ENCODE results near the gene MED20. TPM values are rescaled to one million over a fixed set of nuclear protein-coding genes. Genes with fewer than 3 reads are reported as not detected.

Gene MED20
- total and polyA plus RNA-seq, 10 of the 15 experiments (the other 5 are each of a cell fraction or from before 2014, with no cell fraction given) = 13.4 to 24.8 (median 17.9) TPM

DNA sequence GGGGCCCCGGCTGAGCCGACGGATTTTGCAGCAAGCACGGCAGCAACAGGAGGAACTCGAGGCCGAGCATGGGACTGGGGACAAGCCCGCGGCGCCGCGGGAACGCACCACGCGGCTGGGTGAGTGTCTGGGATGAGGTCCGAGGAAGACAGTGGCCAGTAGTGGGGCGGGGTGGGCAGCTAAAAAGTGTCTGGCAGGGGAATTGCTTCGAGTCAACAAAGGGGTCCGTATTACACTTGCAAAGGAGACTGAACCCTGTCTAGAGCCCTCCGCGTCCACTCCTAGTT, 716 bp upstream of the MED20 start:
- FAIRE-seq (no peak), ATAC-seq (peak; percentile 39), DNase-seq (ENCODE audit: low read depth, low spot score) (no peak)
- peaks cover 49% of the 10 kb centered on the region for H3K79me2 ChIP-seq (ENCODE audit: control insufficient read depth, insufficient read depth, low read length)
- ChIA-PET CTCF (interaction anchor here (0.8 to 8.3 kb wide), 26 partner anchors 8 to 642 kb away, joined by 3 to 137 read pairs (median 5); partner anchors contain the start of genes CCND3, MRPS10, TAF8 and TOMM6), POLR2A (interaction anchor here (0.5 to 2.5 kb wide), 13 partner anchors 9 to 296 kb away, joined by 3 to 9 read pairs (median 4); partner anchors contain the start of gene MRPS10), SMC1A (ENCODE audit: uncharacterized antibody, unreplicated experiment) (interaction anchor here (0.9 to 2.7 kb wide), 15 partner anchors 9 to 295 kb away, joined by 3 to 23 read pairs (median 5); partner anchors contain the start of genes MRPS10, TOMM6 and USP49), RAD21 (ENCODE audit: unreplicated experiment) (interaction anchor here (0.7 to 2.8 kb wide), 19 partner anchors 15 to 295 kb away, joined by 3 to 23 read pairs (median 5); partner anchors contain the start of genes TAF8, TOMM6 and USP49)
- H3K9me3 ChIP-seq (replicated peaks; ENCODE audit: control insufficient read depth, insufficient read depth, low read length) = no peaks in the 10 kb centered on the region
- peak overlapping the region; percentile 95 for H3K27ac ChIP-seq (ENCODE audit: control insufficient read depth, insufficient read depth)
- H4K20me1 ChIP-seq (ENCODE audit: control insufficient read depth, insufficient read depth) = no peaks in the 10 kb centered on the region
- peak overlapping the region; percentile 66 for H2AFZ ChIP-seq (ENCODE audit: control insufficient read depth, low read depth, low read length)
- peak overlapping the region; percentile 78 for H3K4me2 ChIP-seq (ENCODE audit: control insufficient read depth, insufficient read depth)
- H3K9ac ChIP-seq (ENCODE audit: control insufficient read depth, insufficient read depth, low read length) = peak overlapping the region; percentile 83
- peaks cover 4% of the 10 kb centered on the region; the same call in 1 of the 2 replicates for H3K4me1 ChIP-seq (ENCODE audit: control insufficient read depth, insufficient read depth, low read length)
- H3K36me3 ChIP-seq (ENCODE audit: control insufficient read depth in 2 of 2, insufficient read depth in 2 of 2, low read length in 1 of 2) = peaks cover 0 to 2% of the 10 kb centered on the region in 2 experiments; a peak in 1 of 4 replicates
- TF ChIP-seq, protein P1, sequence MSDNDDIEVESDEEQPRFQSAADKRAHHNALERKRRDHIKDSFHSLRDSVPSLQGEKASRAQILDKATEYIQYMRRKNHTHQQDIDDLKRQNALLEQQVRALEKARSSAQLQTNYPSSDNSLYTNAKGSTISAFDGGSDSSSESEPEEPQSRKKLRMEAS (IDR thresholded peaks at IDR 0.05; ENCODE audit: low read depth, low read length) = no peak
- 0 out of 2 replicates have a peak, but pooled peaks have one; percentile 6 for TF ChIP-seq POLR2A (IDR thresholded peaks at IDR 0.05; ENCODE audit: low read depth, low read length)
- intact Hi-C loops (cut with micrococcal nuclease; ENCODE audit: unreplicated experiment) (loop anchor here (1.0 to 5.0 kb wide), 5 partner anchors 26 to 295 kb away; partner anchors contain the start of genes MRPS10, TOMM6 and USP49), in situ Hi-C loops (cut with MboI) (no loop called here)
- BruUV-seq (replicated peaks) = no TSS peak
- WGBS (ENCODE audit: insufficient coverage, insufficient replicate concordance, low lambda C conversion rate, missing lambda C conversion rate) = 1% methylated on average over 20 of the region's 20 CpGs
- peak overlapping the region; percentile 67 for H3K4me3 ChIP-seq
- H3K27me3 ChIP-seq (replicated peaks in 1 of 2; ENCODE audit: control insufficient read depth in 2 of 2, insufficient read depth in 2 of 2, low read length in 1 of 2) = no peaks in the 10 kb centered on the region

DNA sequence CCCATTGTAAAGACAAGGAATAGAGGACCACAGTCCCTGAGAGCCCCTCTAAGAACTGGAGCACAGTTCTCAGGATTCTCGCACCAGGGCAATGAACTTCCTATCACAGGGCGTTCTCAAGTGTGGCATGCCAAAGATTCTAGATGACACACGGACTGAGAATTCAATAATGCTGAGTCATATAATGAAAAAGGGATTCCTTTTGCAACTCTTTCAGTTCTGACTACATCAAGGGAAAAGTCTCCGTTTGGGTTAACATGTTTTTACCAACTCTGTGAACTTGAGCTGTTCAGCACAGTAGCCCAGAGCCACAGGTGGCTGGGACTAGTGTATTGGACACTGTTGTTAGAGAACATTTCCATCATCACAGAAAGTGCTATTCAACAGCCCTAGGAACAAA, 3.4 kb downstream of the MED20 start:
- ChIA-PET RAD21 (ENCODE audit: unreplicated experiment) (interaction anchor here (0.7 to 1.3 kb wide), 2 partner anchors 124 to 126 kb away, joined by 3 read pairs; no protein-coding TSS in a partner anchor), SMC1A (ENCODE audit: uncharacterized antibody, unreplicated experiment) (no interaction called here), POLR2A (no interaction called here), CTCF (no interaction called here)
- no peaks in the 10 kb centered on the region for H3K9me3 ChIP-seq (replicated peaks; ENCODE audit: control insufficient read depth, insufficient read depth, low read length)
- peaks cover 4% of the 10 kb centered on the region; the same call in 1 of the 2 replicates for H3K4me1 ChIP-seq (ENCODE audit: control insufficient read depth, insufficient read depth, low read length)
- intact Hi-C loops (cut with micrococcal nuclease; ENCODE audit: unreplicated experiment) (no loop called here), in situ Hi-C loops (cut with MboI) (no loop called here)
- H3K27me3 ChIP-seq (replicated peaks in 1 of 2; ENCODE audit: control insufficient read depth in 2 of 2, insufficient read depth in 2 of 2, low read length in 1 of 2) = no peaks in the 10 kb centered on the region
- H3K36me3 ChIP-seq (ENCODE audit: control insufficient read depth in 2 of 2, insufficient read depth in 2 of 2, low read length in 1 of 2) = no peaks in the 10 kb centered on the region; a peak in 1 of 4 replicates
- FAIRE-seq (no peak), ATAC-seq (no peak), DNase-seq (ENCODE audit: low read depth, low spot score) (no peak)
- no peaks in the 10 kb centered on the region for H4K20me1 ChIP-seq (ENCODE audit: control insufficient read depth, insufficient read depth)
- no peak overlapping the region for H2AFZ ChIP-seq (ENCODE audit: control insufficient read depth, low read depth, low read length)
- H3K4me2 ChIP-seq (ENCODE audit: control insufficient read depth, insufficient read depth) = no peak overlapping the region
- WGBS (ENCODE audit: insufficient coverage, insufficient replicate concordance, low lambda C conversion rate, missing lambda C conversion rate) = 36% methylated on average over 4 of the region's 4 CpGs
- H3K4me3 ChIP-seq = no peak overlapping the region
- peaks cover 19% of the 10 kb centered on the region for H3K79me2 ChIP-seq (ENCODE audit: control insufficient read depth, insufficient read depth, low read length)
- H3K27ac ChIP-seq (ENCODE audit: control insufficient read depth, insufficient read depth) = no peak overlapping the region
- no TSS peak for BruUV-seq (replicated peaks)
- H3K9ac ChIP-seq (ENCODE audit: control insufficient read depth, insufficient read depth, low read length) = no peak overlapping the region
- TF ChIP-seq PAX5 (IDR thresholded peaks at IDR 0.05; ENCODE audit: borderline replicate concordance, low read depth, low read length) (0 out of 2 replicates have a peak, but pooled peaks have one; percentile 12), ZNF384 (IDR thresholded peaks at IDR 0.05; ENCODE audit: borderline replicate concordance, low read depth, low read length) (no peak), SMARCA5 (IDR thresholded peaks at IDR 0.05) (no peak), JUNB (IDR thresholded peaks at IDR 0.05) (peak; percentile 49), BCL11A (IDR thresholded peaks at IDR 0.05; ENCODE audit: low read depth, low read length) (no peak), IRF4 (IDR thresholded peaks at IDR 0.05; ENCODE audit: low read depth, low read length) (no peak), DPF2 (IDR thresholded peaks at IDR 0.05) (no peak), TCF3 (IDR thresholded peaks at IDR 0.05; ENCODE audit: borderline replicate concordance, insufficient read depth, low read depth, low read length) (no peak), RBBP5 (conservative IDR thresholded peaks at IDR 0.05) (no peak), CBX5 (IDR thresholded peaks at IDR 0.05; ENCODE audit: low read depth) (no peak), ETV6 (conservative IDR thresholded peaks at IDR 0.05 in 1 of 2, IDR thresholded peaks at IDR 0.05 in 1 of 2; ENCODE audit: borderline replicate concordance in 1 of 2, low read depth in 1 of 2) (no peak)
- TF ChIP-seq, protein P2, sequence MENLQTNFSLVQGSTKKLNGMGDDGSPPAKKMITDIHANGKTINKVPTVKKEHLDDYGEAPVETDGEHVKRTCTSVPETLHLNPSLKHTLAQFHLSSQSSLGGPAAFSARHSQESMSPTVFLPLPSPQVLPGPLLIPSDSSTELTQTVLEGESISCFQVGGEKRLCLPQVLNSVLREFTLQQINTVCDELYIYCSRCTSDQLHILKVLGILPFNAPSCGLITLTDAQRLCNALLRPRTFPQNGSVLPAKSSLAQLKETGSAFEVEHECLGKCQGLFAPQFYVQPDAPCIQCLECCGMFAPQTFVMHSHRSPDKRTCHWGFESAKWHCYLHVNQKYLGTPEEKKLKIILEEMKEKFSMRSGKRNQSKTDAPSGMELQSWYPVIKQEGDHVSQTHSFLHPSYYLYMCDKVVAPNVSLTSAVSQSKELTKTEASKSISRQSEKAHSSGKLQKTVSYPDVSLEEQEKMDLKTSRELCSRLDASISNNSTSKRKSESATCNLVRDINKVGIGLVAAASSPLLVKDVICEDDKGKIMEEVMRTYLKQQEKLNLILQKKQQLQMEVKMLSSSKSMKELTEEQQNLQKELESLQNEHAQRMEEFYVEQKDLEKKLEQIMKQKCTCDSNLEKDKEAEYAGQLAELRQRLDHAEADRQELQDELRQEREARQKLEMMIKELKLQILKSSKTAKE (IDR thresholded peaks at IDR 0.05; ENCODE audit: low read depth, poor library complexity, severe bottlenecking) = no peak
- TF ChIP-seq, protein P3, sequence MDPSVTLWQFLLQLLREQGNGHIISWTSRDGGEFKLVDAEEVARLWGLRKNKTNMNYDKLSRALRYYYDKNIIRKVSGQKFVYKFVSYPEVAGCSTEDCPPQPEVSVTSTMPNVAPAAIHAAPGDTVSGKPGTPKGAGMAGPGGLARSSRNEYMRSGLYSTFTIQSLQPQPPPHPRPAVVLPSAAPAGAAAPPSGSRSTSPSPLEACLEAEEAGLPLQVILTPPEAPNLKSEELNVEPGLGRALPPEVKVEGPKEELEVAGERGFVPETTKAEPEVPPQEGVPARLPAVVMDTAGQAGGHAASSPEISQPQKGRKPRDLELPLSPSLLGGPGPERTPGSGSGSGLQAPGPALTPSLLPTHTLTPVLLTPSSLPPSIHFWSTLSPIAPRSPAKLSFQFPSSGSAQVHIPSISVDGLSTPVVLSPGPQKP (IDR thresholded peaks at IDR 0.05; ENCODE audit: low read depth, low read length) = no peak

Data from GM12878 (cell line).